GM18867 (cell line): ENCODE data around the gene OSBPL8.
A peak's percentile ranks its signal among the peaks of the same experiment; 100 is the strongest.

Experiments used
- ATAC-seq: cut with Tn5 transposase; IDR thresholded peaks from one replicate; pipeline ENCODE4 v1.9.1; 2021; ENCODE audit warnings: mild to moderate bottlenecking, moderate library complexity; ENCODE audit not compliant: unreplicated experiment

OSBPL8 gene

DNA sequence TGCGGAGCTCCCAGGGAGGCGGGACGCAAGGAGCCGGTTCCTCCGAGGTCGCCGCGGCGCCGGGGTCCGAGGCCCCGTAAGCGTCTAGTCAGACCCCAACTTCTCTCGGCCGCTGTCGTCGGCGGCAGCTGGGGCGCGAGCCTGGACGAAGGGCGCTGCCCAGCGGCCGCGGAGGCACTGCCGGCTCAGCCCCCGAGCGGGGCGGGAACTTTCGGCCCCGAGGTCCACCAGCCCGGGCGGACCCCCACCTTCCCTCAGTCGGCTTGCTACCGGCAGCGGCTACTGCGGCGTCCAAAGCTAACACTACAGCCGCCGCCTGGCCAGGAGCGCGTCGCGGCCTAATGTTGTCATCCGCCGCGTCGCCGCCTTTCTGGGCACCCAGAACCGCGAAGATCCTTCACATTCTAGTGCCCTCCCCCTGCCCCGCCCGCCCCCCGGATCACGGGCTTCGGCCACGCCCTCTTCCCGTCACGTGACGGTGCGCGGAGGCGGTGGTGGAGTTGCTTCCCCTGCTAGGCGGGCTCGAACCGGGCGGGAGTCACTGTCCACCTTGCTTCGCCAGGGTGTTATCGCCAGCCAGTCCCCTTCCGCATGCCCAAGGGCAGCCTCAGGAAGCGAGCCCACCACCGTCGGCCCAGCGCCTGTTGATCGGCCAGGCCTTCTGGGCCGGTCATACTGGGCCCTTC, at the start of gene OSBPL8:
Gene OSBPL8, minus strand, starts transcription at position 372 of the 686 bp plus-strand sequence. CDS start 72,220 bp downstream, outside the sequence.
- peak; percentile 82 for ATAC-seq

DNA sequence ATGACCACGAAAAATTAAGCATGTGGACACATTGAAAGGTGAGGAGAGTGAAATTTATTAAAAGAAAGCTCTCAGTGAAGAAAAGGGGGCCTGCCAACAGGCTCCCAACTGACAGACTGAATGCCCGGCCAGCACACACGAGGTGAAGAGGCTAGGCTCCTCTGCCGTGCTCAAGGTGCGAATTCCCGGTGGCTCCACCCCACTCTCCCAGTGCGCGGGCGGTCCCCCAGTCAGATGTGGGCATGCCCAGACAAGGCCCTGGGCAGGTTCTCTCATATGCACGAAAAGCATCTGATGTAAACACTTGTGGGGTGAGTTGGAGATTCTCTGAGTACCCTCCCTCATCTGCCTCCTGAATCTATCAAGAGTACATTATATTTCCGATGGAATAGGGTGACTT, 48.5 kb upstream of the OSBPL8 start:
- ATAC-seq, result no peak

GRCh38 chr12:76595056-76595455, 35.5 kb upstream of the OSBPL8 start:
- ATAC-seq, result no peak

DNA sequence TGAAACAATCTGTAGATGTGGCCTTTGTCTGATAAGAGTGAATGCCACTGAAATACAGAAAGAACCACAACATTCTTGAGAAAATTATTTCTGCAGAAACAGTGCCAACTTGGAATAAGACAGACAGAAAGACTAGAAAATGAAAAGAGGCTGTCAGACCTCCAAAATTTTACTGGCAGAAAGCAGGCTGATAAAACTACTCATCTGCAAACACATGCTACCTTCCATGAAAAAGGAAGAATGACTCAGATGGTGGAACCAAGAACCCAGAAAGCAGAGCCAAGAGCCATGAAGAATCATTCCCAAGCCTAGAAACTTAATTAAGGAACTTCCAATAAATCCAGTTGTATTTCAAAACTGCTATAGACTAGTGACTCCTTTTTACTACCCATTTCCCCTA, 31.9 kb upstream of the OSBPL8 start:
- ATAC-seq, result no peak

GRCh38 chr12:76590131-76590530, 30.6 kb upstream of the OSBPL8 start:
- no peak for ATAC-seq

- no peak for ATAC-seq
These were observed 29.5 kb upstream of the OSBPL8 start for GRCh38 chr12:76588881-76589565.

DNA sequence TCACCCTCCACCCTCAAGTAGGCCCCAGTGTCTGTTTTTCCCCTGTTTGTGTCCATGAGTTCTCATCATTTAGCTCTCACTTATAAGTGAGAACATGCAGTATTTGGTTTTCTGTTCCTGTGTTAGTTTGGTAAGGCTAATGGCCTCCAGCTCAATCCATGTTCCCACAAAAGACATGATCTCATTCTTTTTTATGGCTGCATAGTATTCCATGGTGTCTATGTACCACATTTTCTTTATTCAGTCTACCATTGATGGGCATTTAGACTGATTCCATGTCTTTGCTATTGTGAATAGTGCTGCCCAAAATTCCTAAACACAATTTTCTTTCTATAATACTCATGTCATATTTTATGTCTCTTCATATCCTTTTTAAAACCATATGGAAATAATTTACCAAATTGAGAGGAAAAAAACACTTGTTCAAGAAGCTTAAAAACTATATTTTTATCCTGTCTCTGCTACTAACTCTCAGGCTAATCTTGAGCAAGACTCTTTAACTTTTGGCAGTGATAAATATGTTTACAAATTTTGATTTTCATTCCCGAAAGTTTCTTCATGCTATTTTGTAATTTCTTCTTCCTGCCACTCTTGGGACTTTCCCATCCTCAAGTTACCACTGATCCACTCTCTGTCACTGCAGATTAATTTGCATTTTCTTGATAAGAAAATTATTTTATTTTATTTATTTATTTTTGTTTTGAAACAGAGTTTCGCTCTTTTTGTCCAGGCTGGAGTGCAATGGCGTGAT, 28.0 kb upstream of the OSBPL8 start:
- ATAC-seq, result no peak

- no peak for ATAC-seq
These were observed 27.3 kb upstream of the OSBPL8 start for GRCh38 chr12:76586764-76587395.

DNA sequence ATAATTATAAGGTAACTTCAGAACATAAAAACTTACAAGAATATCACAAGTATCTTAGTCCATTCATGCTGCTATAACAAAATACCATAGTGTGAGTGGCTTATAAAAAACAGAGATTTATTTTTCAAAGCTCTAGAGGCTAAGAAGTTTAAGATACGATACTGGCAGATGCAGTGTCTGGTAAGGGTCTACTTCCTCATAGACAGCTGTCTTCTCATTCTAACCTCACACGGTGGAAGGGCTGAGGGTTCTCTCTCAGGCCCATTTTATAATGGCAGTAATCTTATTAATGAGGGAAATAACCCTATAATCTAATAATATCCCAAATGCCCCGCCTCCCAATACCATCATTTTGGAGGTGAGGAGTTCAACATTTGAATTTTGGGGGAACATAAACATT, 23.7 kb upstream of the OSBPL8 start:
- ATAC-seq, result no peak

- ATAC-seq, result no peak
These were observed 14.3 kb upstream of the OSBPL8 start for GRCh38 chr12:76573840-76574373.

DNA sequence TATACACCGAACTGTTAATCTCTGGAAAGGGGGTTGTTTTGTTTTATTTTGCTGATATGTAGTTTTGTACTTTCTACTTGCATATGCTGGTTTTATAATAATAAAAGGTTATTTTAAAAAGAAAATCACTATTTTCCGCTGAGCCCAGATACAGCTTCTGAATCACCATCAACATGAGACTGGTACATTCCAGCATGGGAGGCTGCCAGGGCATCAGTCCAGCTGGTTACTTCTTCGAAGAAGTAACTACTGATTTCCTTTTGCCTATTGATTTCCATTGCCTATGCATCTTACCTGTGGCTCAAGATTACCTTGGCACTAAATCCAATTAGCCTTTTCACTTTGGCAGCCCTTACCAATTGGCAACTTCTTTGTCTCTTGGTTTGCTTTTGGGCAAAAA, 11.7 kb upstream of the OSBPL8 start:
- no peak for ATAC-seq

GRCh38 chr12:76569685-76570604, 10.4 kb upstream of the OSBPL8 start:
- no peak for ATAC-seq

DNA sequence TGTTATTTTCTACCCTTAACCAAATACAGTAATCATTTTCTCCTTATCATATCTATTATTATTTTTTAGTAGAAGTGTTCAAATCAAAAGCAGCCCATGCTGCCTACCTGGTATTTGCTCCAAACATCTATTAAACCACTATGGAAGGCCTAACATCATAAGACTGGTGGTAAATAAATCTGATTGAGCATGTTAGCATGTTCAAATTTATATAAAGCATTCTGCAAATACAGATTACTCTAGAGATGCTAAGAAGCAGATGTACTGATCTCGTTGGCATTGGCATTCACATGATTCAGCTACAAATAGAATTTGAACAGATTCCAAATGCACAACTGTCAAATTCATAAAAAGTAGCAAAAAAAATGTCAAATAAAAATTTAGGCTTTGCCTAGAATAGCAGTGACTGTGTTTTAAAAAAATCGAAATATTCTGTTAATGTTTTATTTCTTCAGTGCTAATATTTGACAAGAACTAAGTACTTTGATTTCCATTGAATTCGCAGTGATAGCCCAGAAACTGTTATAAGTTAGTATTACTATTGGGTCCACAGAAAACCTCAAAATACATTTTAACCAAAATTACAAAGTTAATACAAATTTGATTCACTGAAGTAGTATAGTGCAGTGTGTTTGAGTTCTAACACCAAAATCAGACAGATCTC, 9.4 kb upstream of the OSBPL8 start:
- ATAC-seq, result no peak

GRCh38 chr12:76568130-76568529, 8.6 kb upstream of the OSBPL8 start:
- no peak for ATAC-seq

- no peak for ATAC-seq
These were observed 3.5 kb upstream of the OSBPL8 start for GRCh38 chr12:76563061-76563460.

DNA sequence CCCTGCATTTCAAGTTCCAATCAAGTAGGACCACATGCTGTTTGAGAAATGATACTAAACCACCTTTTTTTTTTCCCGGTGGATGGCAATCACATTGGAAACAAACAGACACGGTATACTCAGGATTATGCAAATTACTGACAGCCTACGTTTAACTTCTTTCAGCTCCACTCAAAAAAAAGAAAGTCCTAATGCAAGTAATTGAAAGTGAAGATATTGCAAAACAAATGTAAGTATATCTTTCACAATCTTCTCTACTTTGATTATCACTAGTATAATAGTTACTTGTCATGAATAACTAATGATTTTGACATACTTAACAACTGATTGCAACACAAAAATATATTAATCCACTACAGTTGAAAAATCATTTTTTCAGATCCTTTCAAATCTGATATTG, 2.6 kb upstream of the OSBPL8 start:
- ATAC-seq, result no peak

- peak; percentile 50 for ATAC-seq
These were observed 518 bp upstream of the OSBPL8 start for GRCh38 chr12:76560086-76560491.

DNA sequence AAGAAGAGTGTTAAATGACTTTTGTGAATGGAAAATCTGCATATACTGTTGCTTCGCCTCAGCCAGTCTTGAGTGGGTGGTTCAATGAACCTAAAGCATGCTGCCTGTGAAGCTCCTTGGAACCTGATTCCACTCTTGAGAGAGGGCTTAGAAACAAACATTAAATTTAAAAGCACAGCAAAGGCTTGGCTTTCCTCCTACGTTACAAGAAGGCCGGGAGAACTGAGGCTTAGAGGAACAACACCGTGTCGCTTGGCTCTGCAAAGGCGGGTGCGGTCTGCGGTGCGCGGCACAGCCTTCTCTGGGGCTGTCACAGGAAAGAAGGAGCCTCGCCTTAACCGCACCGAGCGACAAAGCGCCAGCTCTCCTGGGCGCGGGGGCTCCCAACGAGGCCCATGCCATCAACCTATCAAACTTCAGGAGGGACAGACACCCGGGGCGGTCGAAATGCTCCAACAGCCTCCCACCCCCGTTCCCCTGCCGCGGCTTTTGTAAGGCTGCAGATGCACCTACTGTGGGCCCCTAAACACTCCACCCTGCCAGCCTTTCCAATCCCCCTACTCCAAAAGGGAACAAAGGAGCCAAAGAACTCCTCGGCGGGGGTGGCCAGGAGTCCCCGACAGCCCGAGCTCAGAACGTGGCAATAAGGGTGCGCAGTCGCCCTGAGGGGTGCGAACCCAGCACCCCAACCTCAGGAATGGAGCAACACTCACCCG, 729 bp downstream of the OSBPL8 start:
- peak; percentile 52 for ATAC-seq

DNA sequence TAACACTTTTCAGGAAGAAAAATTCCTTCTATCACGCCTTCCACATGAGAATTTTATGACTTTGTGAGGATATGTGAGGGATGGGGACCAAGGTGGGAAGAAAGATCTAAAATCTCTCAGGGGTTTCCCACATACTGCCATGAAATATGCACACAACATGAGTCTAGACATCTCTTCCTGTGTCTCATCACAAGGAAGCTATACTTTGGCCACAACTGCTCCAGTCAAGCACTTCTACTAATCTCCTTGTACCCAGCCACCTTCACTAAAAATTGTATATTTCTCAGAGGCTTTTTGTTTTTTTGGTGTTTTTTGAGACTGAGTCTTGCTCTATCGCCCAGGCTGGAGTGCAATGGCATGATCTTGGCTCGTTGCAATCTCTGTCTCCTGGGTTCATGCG, 3.2 kb downstream of the OSBPL8 start:
- no peak for ATAC-seq
